Fibroblast of lung (primary cell): ENCODE measurements around the gene HPX.

Experiments
- EZH2 ChIP-seq: IDR thresholded peaks from 2 replicates; pipeline ENCODE4 v1.5.1; 2012; ENCODE audit warnings: low read length, control low read depth, mild to moderate bottlenecking; ENCODE audit errors: missing control alignments
- TF ChIP-seq, protein P1 (sequence below), 2 donors: IDR thresholded peaks in 1 of 2; conservative IDR thresholded peaks in 1 of 2; 1 replicate in 1 of 2; 2 replicates in 1 of 2; pipeline ENCODE4 v1.5.1; 2011 to 2012; ENCODE audit warnings: low read length in 2 of 2, control low read depth in 1 of 2, inconsistent platforms in 1 of 2, low read depth in 1 of 2, mild to moderate bottlenecking in 1 of 2

DNA sequence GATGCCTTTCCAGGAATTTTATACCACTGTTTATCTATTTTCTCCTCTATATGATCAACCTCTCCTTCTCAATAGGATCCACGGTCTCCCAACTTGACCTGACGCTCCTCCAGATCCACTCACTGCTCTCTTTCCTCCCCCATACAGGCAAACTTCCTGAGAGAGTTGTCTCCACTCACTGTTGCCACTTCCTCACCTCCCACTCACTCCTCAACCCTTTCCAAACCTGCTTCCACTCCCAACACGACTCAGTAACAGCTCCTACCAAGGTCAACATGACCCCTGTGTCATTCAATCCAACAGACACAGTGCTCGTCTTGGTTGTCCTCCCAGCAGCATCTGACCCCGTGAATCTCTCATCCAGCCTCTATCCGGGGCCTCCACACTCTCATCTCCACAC, 25.0 kb downstream of the HPX start:
- TF ChIP-seq, protein P1, sequence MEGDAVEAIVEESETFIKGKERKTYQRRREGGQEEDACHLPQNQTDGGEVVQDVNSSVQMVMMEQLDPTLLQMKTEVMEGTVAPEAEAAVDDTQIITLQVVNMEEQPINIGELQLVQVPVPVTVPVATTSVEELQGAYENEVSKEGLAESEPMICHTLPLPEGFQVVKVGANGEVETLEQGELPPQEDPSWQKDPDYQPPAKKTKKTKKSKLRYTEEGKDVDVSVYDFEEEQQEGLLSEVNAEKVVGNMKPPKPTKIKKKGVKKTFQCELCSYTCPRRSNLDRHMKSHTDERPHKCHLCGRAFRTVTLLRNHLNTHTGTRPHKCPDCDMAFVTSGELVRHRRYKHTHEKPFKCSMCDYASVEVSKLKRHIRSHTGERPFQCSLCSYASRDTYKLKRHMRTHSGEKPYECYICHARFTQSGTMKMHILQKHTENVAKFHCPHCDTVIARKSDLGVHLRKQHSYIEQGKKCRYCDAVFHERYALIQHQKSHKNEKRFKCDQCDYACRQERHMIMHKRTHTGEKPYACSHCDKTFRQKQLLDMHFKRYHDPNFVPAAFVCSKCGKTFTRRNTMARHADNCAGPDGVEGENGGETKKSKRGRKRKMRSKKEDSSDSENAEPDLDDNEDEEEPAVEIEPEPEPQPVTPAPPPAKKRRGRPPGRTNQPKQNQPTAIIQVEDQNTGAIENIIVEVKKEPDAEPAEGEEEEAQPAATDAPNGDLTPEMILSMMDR (conservative IDR thresholded peaks at IDR 0.05 in 1 of 2, IDR thresholded peaks at IDR 0.05 in 1 of 2; ENCODE audit: low read depth in 1 of 2, low read length in 2 of 2): no peak
- no peak for TF ChIP-seq EZH2
